GM12878 (cell line): Measurements from ENCODE around the gene LETM1. TPM values are rescaled to one million over a fixed set of nuclear protein-coding genes. Genes with fewer than 3 reads are reported as not detected.

Experiments
- ATAC-seq: fragments of 200-7000 bp; cut with Tn5 transposase; 3 replicates; pipeline ENCODE4 v1.9.1; 2020; ENCODE audit warnings: mild to moderate bottlenecking, moderate library complexity
- BruUV-seq: library from RNA; stranded (reverse); fragments of 400-500 nt; replicated peaks from 2 replicates; lab custom pipeline; 2021; lab: Mats Ljungman, UMichigan
- CTCF ChIA-PET: fragments of 300-600 bp; sonication (Branson Sonifier 250); formaldehyde crosslinking; extraction: SDS; loops from one replicate; lab custom pipeline; 2021; ENCODE audit warnings: inconsistent platforms; lab: Yijun Ruan, JAX
- POLR2A ChIA-PET: fragments of 350-600 bp; formaldehyde crosslinking; extraction: SDS; loops from one replicate; lab custom pipeline; 2021; ENCODE audit warnings: inconsistent platforms; lab: Charles Lee
- RAD21 ChIA-PET: fragments of 300-600 bp; sonication (Branson Sonifier 250); formaldehyde crosslinking; loops from one replicate; lab custom pipeline; 2023; ENCODE audit warnings: antibody characterized with exemption; ENCODE audit not compliant: unreplicated experiment; lab: Charles Lee
- SMC1A ChIA-PET: fragments of 300-600 bp; sonication (Branson Sonifier 250); formaldehyde crosslinking; loops from one replicate; lab custom pipeline; 2023; ENCODE audit not compliant: unreplicated experiment, uncharacterized antibody; lab: Charles Lee
- DNase-seq: peaks from one replicate; pipeline ENCODE4 v3.0.0-alpha.2; 2011; ENCODE audit warnings: low read depth, low spot score
- FAIRE-seq: peaks from 3 replicates; lab custom pipeline; 2011; peaks lifted over from hg19 to GRCh38; lab: Jason Lieb, UNC
- H2AFZ ChIP-seq: 2 replicates; pipeline ENCODE4 v1.6.0; 2011; ENCODE audit warnings: low read depth, low read length, control low read depth; ENCODE audit not compliant: control insufficient read depth
- H3K27ac ChIP-seq: 2 replicates; pipeline ENCODE4 v1.5.1; 2011; ENCODE audit warnings: control low read depth; ENCODE audit not compliant: control insufficient read depth, insufficient read depth
- H3K27me3 ChIP-seq, 2 experiments: replicated peaks in 1 of 2; 2 replicates each; pipeline versions ENCODE4 v1.6.0 to v1.6.1; 2011; ENCODE audit warnings: low read length in 1 of 2; ENCODE audit not compliant: control insufficient read depth in 2 of 2, insufficient read depth in 2 of 2
- H3K36me3 ChIP-seq, 2 experiments: 2 replicates each; pipeline ENCODE4 v1.5.1; 2011; ENCODE audit warnings: low read length in 1 of 2; ENCODE audit not compliant: control insufficient read depth in 2 of 2, insufficient read depth in 2 of 2
- H3K4me1 ChIP-seq: 2 replicates; pipeline ENCODE4 v1.6.1; 2011; ENCODE audit warnings: mild to moderate bottlenecking, low read length, moderate library complexity, mixed read lengths; ENCODE audit not compliant: control insufficient read depth, insufficient read depth
- H3K4me2 ChIP-seq: 2 replicates; pipeline ENCODE4 v1.6.0; 2011; ENCODE audit warnings: control low read depth; ENCODE audit not compliant: control insufficient read depth, insufficient read depth
- H3K4me3 ChIP-seq: fragments of 200-600 bp; sonication (generic); 2 replicates; pipeline ENCODE4 v1.5.1; 2016
- H3K79me2 ChIP-seq: 2 replicates; pipeline ENCODE4 v1.6.0; 2011; ENCODE audit warnings: low read length; ENCODE audit not compliant: control insufficient read depth, insufficient read depth
- H3K9ac ChIP-seq: 2 replicates; pipeline ENCODE4 v1.8.0; 2011; ENCODE audit warnings: low read length, control low read depth, mixed read lengths; ENCODE audit not compliant: control insufficient read depth, insufficient read depth
- H3K9me3 ChIP-seq: replicated peaks from 3 replicates; pipeline ENCODE4 v1.5.1; 2011; ENCODE audit warnings: mild to moderate bottlenecking, low read length; ENCODE audit not compliant: control insufficient read depth, insufficient read depth
- H4K20me1 ChIP-seq: 2 replicates; pipeline ENCODE4 v1.6.0; 2011; ENCODE audit not compliant: control insufficient read depth, insufficient read depth
- ATF3 ChIP-seq: IDR thresholded peaks from 2 replicates; pipeline ENCODE4 v1.6.1; 2011; ENCODE audit warnings: low read depth, mild to moderate bottlenecking, low read length, moderate library complexity, borderline replicate concordance; ENCODE audit errors: extremely low read depth
- CREB1 ChIP-seq: IDR thresholded peaks from 2 replicates; pipeline ENCODE4 v1.6.1; 2012; ENCODE audit warnings: low read depth, mild to moderate bottlenecking, inconsistent platforms
- PRDM15 ChIP-seq: fragments of 450-650 bp; formaldehyde crosslinking; IDR thresholded peaks from 2 replicates; pipeline ENCODE4 v1.4.0; 2020; ENCODE audit warnings: mild to moderate bottlenecking, moderate library complexity
- SKIL ChIP-seq: fragments of 450-650 bp; IDR thresholded peaks from 2 replicates; pipeline ENCODE4 v1.6.1; 2017; ENCODE audit warnings: mild to moderate bottlenecking, low read depth, inconsistent platforms; ENCODE audit not compliant: poor library complexity, severe bottlenecking
- SRF ChIP-seq, 2 experiments: IDR thresholded peaks; 2 replicates each; pipeline ENCODE4 v1.6.1; 2011; ENCODE audit warnings: low read depth in 2 of 2, low read length in 2 of 2, mild to moderate bottlenecking in 1 of 2, moderate library complexity in 1 of 2
- ZNF217 ChIP-seq: fragments of 450-650 bp; IDR thresholded peaks from 2 replicates; pipeline ENCODE4 v1.6.1; 2017; ENCODE audit warnings: antibody characterized with exemption, mild to moderate bottlenecking
- ZNF384 ChIP-seq: IDR thresholded peaks from 2 replicates; pipeline ENCODE4 v1.6.1; 2012; ENCODE audit warnings: low read depth, mild to moderate bottlenecking, low read length, improper control_type of control experiment, borderline replicate concordance
- WGBS: methylation state at CpG from one replicate; pipeline ENCODE4 v1.1.6; 2016; ENCODE audit warnings: low lambda C conversion rate; ENCODE audit not compliant: insufficient replicate concordance, insufficient coverage; ENCODE audit errors: missing lambda C conversion rate; 5-methylcytosine and 5-hydroxymethylcytosine counted together
- in situ Hi-C: fragments of 300-500 bp; cut with MboI; formaldehyde crosslinking; loops from 9 replicates; pipeline ENCODE4 v1.14.3; 2018; ENCODE audit warnings: mixed read lengths
- intact Hi-C: fragments of 100-400 bp; cut with micrococcal nuclease; formaldehyde crosslinking; loops from one replicate; pipeline ENCODE4 v1.14.2; 2022; ENCODE audit not compliant: unreplicated experiment
- polyA plus RNA-seq, 11 experiments: library from polyadenylated mRNA; depleted of rRNA in 4 of 11; unstranded in 6 of 11; stranded (reverse) in 5 of 11; fragments of >200 nt; fragmentation: Nextera tagmentation in 4 of 11; fragmentation: Illumina TruSeq in 1 of 11; extraction: Ambion mirVana in 4 of 11; extraction: Trizol in 1 of 11; gene quantifications; 1 replicate in 1 of 11; 2 replicates in 10 of 11; pipeline versions ENCODE4 v1.2.1 to v1.2.3, GENCODE V29; 2011 to 2016; ENCODE audit warnings: inconsistent platforms in 2 of 11, missing spikeins in 2 of 11, low read depth in 1 of 11
- total RNA-seq, 4 experiments: library from RNA; depleted of rRNA in 3 of 4; stranded (reverse); fragments of >200 nt in 3 of 4; fragmentation: Illumina TruSeq in 1 of 4; extraction: Trizol in 1 of 4; gene quantifications; 2 replicates each; pipeline versions ENCODE4 v1.2.1 to v1.2.3, GENCODE V29; 2013 to 2021

LETM1 gene
- total and polyA plus RNA-seq, 10 of the 15 experiments (the other 5 are each of a cell fraction or from before 2014, with no cell fraction given), result 2.6 to 65.2 (median 30.2) TPM

GRCh38 chr4:1841201-1841886, 14.6 kb downstream of the LETM1 start:
- Histone ChIP-seq H3K36me3 (peaks cover 14 to 18% of the 10 kb centered on the region in 2 experiments), H2AFZ (no peak overlapping the region), H3K9ac (no peak overlapping the region), H3K9me3 (no peaks in the 10 kb centered on the region), H3K4me3 (no peak overlapping the region), H3K79me2 (no peaks in the 10 kb centered on the region; the same call in 1 of the 2 replicates), H4K20me1 (no peaks in the 10 kb centered on the region), H3K4me2 (no peak overlapping the region), H3K27me3 (no peaks in the 10 kb centered on the region), H3K4me1 (no peaks in the 10 kb centered on the region), H3K27ac (no peak overlapping the region)
- in situ Hi-C loops (no loop called here), intact Hi-C loops (no loop called here)
- ChIA-PET SMC1A (no interaction called here), POLR2A (no interaction called here), CTCF (no interaction called here), RAD21 (no interaction called here)
- BruUV-seq, result no TSS peak
- no peak for DNase-seq
- no peak for ATAC-seq
- WGBS, result 97% methylated on average over 30 of the region's 31 CpGs
- no peak for FAIRE-seq
- TF ChIP-seq SKIL (no peak), ZNF217 (no peak)

GRCh38 chr4:1839282-1839681, 16.7 kb downstream of the LETM1 start:
- intact Hi-C loops, result no loop called here
- RAD21 ChIA-PET, result no interaction called here
- no peaks in the 10 kb centered on the region; the same call in 1 of the 2 replicates for H3K79me2 ChIP-seq
- no peak for TF ChIP-seq CREB1
- no peak for TF ChIP-seq SRF (IDR thresholded peaks at IDR 0.05; ENCODE audit: low read depth in 2 of 2, low read length in 2 of 2)
- no peak for TF ChIP-seq ZNF384
- no peak for TF ChIP-seq PRDM15 (CRISPR knock-in tag)
- TF ChIP-seq ATF3, result no peak

More at GRCh38 chr4:1839282-1839681, 16.7 kb downstream of the LETM1 start:
- Histone ChIP-seq H3K4me2 (no peak overlapping the region), H3K4me1 (peaks cover 7% of the 10 kb centered on the region), H3K9me3 (no peaks in the 10 kb centered on the region), H3K36me3 (peaks cover 19 to 23% of the 10 kb centered on the region in 2 experiments), H4K20me1 (no peaks in the 10 kb centered on the region), H3K27me3 (no peaks in the 10 kb centered on the region), H3K4me3 (no peak overlapping the region), H2AFZ (no peak overlapping the region), H3K9ac (no peak overlapping the region), H3K27ac (no peak overlapping the region)
- ATAC-seq (no peak), DNase-seq (no peak), FAIRE-seq (no peak)
- in situ Hi-C loops, result no loop called here
- BruUV-seq, result no TSS peak
- CTCF ChIA-PET, result interaction anchor here (1.0 to 1.2 kb wide), 3 partner anchors 8 to 295 kb away, joined by 3 read pairs; no protein-coding TSS in a partner anchor
- POLR2A ChIA-PET, result no interaction called here
- SMC1A ChIA-PET, result interaction anchor here (1.3 kb wide), 1 partner anchor 146 kb away, joined by 4 read pairs; no protein-coding TSS in a partner anchor
- WGBS, result 80% methylated on average over 7 of the region's 7 CpGs
